Measurements from ENCODE around the gene PCBP3. TPM values are rescaled to one million over a fixed set of nuclear protein-coding genes. Genes with fewer than 3 reads are reported as not detected.

The PCBP3 gene
- total and polyA plus RNA-seq, 10 of the 15 experiments (the other 5 are each of a cell fraction or from before 2014, with no cell fraction given), result 0.09 to 1.3 (median 0.46) TPM; not detected in 3

DNA sequence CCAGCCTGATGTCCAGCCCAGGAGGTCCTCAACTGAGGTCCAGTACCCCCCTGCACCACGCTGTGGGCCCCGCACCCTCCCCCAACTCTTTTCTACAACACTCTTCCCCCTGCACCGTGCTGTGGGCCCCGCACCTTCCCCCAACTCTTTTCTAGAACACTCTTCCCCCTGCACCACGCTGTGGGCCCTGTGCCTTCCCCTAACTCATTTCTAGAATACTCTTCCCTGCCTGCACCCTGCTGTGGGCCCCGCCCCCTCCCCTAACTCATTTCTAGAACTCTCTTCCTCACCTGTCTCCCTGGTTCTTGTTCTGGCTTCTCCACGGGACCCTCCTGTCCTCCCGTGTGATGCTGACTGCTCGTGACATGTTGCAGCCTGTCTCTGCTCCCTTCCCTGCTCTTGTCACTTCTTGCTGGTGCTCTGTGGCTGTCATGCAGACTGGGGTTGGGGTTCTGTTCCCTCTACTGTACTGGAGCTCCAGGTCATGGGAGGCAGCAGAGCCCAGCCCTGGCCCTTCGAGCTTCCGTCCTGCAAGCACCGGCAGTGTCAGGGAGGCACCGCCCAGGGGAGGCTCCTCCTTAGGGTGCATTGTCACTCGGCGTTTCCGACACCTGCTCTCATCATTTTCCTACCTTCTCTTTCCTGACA, 177.9 kb downstream of the PCBP3 start:
- in situ Hi-C loops (cut with MboI), result loop anchor here (25.0 kb wide), 1 partner anchor 359 kb away; no protein-coding TSS in a partner anchor
- Histone ChIP-seq H3K4me2 (ENCODE audit: control insufficient read depth, insufficient read depth) (no peak overlapping the region), H3K36me3 (ENCODE audit: control insufficient read depth in 2 of 2, insufficient read depth in 2 of 2, low read length in 1 of 2) (no peaks in the 10 kb centered on the region), H3K27ac (ENCODE audit: control insufficient read depth, insufficient read depth) (no peak overlapping the region), H3K79me2 (ENCODE audit: control insufficient read depth, insufficient read depth, low read length) (no peaks in the 10 kb centered on the region), H3K27me3 (replicated peaks in 1 of 2; ENCODE audit: control insufficient read depth in 2 of 2, insufficient read depth in 2 of 2, low read length in 1 of 2) (no peaks in the 10 kb centered on the region), H4K20me1 (ENCODE audit: control insufficient read depth, insufficient read depth) (no peaks in the 10 kb centered on the region), H3K4me3 (no peak overlapping the region), H3K4me1 (ENCODE audit: control insufficient read depth, insufficient read depth, low read length) (peaks cover 4% of the 10 kb centered on the region), H2AFZ (ENCODE audit: control insufficient read depth, low read depth, low read length) (no peak overlapping the region), H3K9ac (ENCODE audit: control insufficient read depth, insufficient read depth, low read length) (no peak overlapping the region), H3K9me3 (replicated peaks; ENCODE audit: control insufficient read depth, insufficient read depth, low read length) (no peaks in the 10 kb centered on the region)
- POLR2A ChIA-PET, result no interaction called here
- WGBS (ENCODE audit: insufficient coverage, insufficient replicate concordance, low lambda C conversion rate, missing lambda C conversion rate), result 54% methylated on average over 14 of the region's 16 CpGs
- BruUV-seq (replicated peaks), result no TSS peak
- SMC1A ChIA-PET (ENCODE audit: uncharacterized antibody, unreplicated experiment), result interaction anchor here (5.3 kb wide), 1 partner anchor 265 kb away, joined by 38 read pairs; no protein-coding TSS in a partner anchor
- RAD21 ChIA-PET (ENCODE audit: unreplicated experiment), result interaction anchor here (0.9 to 6.0 kb wide), 2 partner anchors 59 to 266 kb away, joined by 3 to 42 read pairs; no protein-coding TSS in a partner anchor
- FAIRE-seq (no peak), ATAC-seq (no peak), DNase-seq (ENCODE audit: low read depth, low spot score) (no peak)
- CTCF ChIA-PET, result interaction anchor here (0.6 to 8.0 kb wide), 10 partner anchors 8 to 682 kb away, joined by 3 to 82 read pairs (median 4); no protein-coding TSS in a partner anchor
- intact Hi-C loops (cut with micrococcal nuclease; ENCODE audit: unreplicated experiment), result loop anchor here (2.0 to 10.0 kb wide), 3 partner anchors 347 to 681 kb away; no protein-coding TSS in a partner anchor
- no peak for TF ChIP-seq ETV6 (conservative IDR thresholded peaks at IDR 0.05 in 1 of 2, IDR thresholded peaks at IDR 0.05 in 1 of 2; ENCODE audit: borderline replicate concordance in 1 of 2, low read depth in 1 of 2)
- no peak for TF ChIP-seq TCF3 (IDR thresholded peaks at IDR 0.05; ENCODE audit: borderline replicate concordance, insufficient read depth, low read depth, low read length)
- no peak for TF ChIP-seq SMAD5 (IDR thresholded peaks at IDR 0.05; ENCODE audit: low read depth)
- TF ChIP-seq BCL11A (IDR thresholded peaks at IDR 0.05; ENCODE audit: low read depth, low read length), result no peak
- no peak for TF ChIP-seq RELA (IDR thresholded peaks at IDR 0.05; ENCODE audit: borderline replicate concordance, partially characterized antibody)
- no peak for TF ChIP-seq TBL1XR1 (IDR thresholded peaks at IDR 0.05; ENCODE audit: low read depth, low read length)
- TF ChIP-seq SMC3 (IDR thresholded peaks at IDR 0.05; ENCODE audit: borderline replicate concordance, low read length), result no peak
- no peak for TF ChIP-seq GABPA (IDR thresholded peaks at IDR 0.05; ENCODE audit: low read depth)
- TF ChIP-seq IRF4 (IDR thresholded peaks at IDR 0.05; ENCODE audit: low read depth, low read length), result no peak
- no peak for TF ChIP-seq ZBED1 (IDR thresholded peaks at IDR 0.05; ENCODE audit: borderline replicate concordance)

Data from GM12878 (cell line).